ENCODE data around the gene CDRT4. TPM values are rescaled to one million over a fixed set of nuclear protein-coding genes. Genes with fewer than 3 reads are reported as not detected.

The CDRT4 gene
- total RNA-seq, 1 experiment from 2014 or later: 6.2 TPM

- no peak overlapping the region for H3K9ac ChIP-seq (ENCODE audit: low read length)
- intact Hi-C loops (cut with micrococcal nuclease): no loop called here
- BruUV-seq (replicated peaks): no TSS peak
- DNase-seq (ENCODE audit: low read depth, low spot score) (peak; percentile 19), ATAC-seq (peak; percentile 52)
- H3K4me2 ChIP-seq (ENCODE audit: low read length): no peak overlapping the region
- no peaks in the 10 kb centered on the region for H3K9me3 ChIP-seq (ENCODE audit: control insufficient read depth in 1 of 2, insufficient read depth in 1 of 2, low read depth in 1 of 2, low read length in 2 of 2)
- H3K36me3 ChIP-seq (ENCODE audit: control insufficient read depth in 1 of 2, insufficient read depth in 2 of 2, low read length in 2 of 2): no peaks in the 10 kb centered on the region
- ChIA-PET POLR2A (no interaction called here), RAD21 (ENCODE audit: low non-redundant PET in 1 of 2, low total read pairs in 2 of 2, uncharacterized antibody in 2 of 2, unreplicated experiment in 2 of 2) (no interaction called here), CTCF (interaction anchor here (1.7 kb wide), 1 partner anchor 7 kb away, joined by 5 read pairs; no protein-coding TSS in a partner anchor)
- no peaks in the 10 kb centered on the region for H3K79me2 ChIP-seq (ENCODE audit: insufficient read depth, low read length)
- no peak overlapping the region for H3K4me3 ChIP-seq (replicated peaks in 1 of 2; ENCODE audit: low read depth in 1 of 2, low read length in 2 of 2)
- peaks cover 0 to 13% of the 10 kb centered on the region in 2 experiments; a peak in 2 of 4 replicates for H3K4me1 ChIP-seq (ENCODE audit: control insufficient read depth in 1 of 2, insufficient read depth in 2 of 2, low read length in 2 of 2)
- H3K9me2 ChIP-seq (ENCODE audit: insufficient read depth): no peaks in the 10 kb centered on the region
- TF ChIP-seq CEBPB (IDR thresholded peaks at IDR 0.05; ENCODE audit: low read depth) (no peak), POLR2AphosphoS5 (IDR thresholded peaks at IDR 0.05; ENCODE audit: low read depth, low read length) (no peak), ATF3 (IDR thresholded peaks at IDR 0.05) (no peak), SP1 (IDR thresholded peaks at IDR 0.05; ENCODE audit: low read depth) (no peak), FOSL1 (IDR thresholded peaks at IDR 0.05; ENCODE audit: low read depth) (no peak), ZNF274 (IDR thresholded peaks at IDR 0.05; ENCODE audit: low read depth, low read length) (no peak)
- H2AFZ ChIP-seq (ENCODE audit: low read depth, low read length, poor library complexity, severe bottlenecking): no peak overlapping the region
- H3K27me3 ChIP-seq (ENCODE audit: insufficient read depth, low read length): no peaks in the 10 kb centered on the region
- no peak overlapping the region for H3K27ac ChIP-seq (ENCODE audit: low read depth, low read length)
- H4K20me1 ChIP-seq (ENCODE audit: insufficient read depth): no peaks in the 10 kb centered on the region
Observed at GRCh38 chr17:15510361-15510760, 42.9 kb upstream of the CDRT4 start.

- Histone ChIP-seq H3K9me3 (ENCODE audit: control insufficient read depth in 1 of 2, insufficient read depth in 1 of 2, low read depth in 1 of 2, low read length in 2 of 2) (no peaks in the 10 kb centered on the region), H3K4me3 (replicated peaks in 1 of 2; ENCODE audit: low read depth in 1 of 2, low read length in 2 of 2) (no peak overlapping the region), H3K27me3 (ENCODE audit: insufficient read depth, low read length) (no peaks in the 10 kb centered on the region), H3K27ac (ENCODE audit: low read depth, low read length) (no peak overlapping the region), H4K20me1 (ENCODE audit: insufficient read depth) (no peaks in the 10 kb centered on the region), H3K9me2 (ENCODE audit: insufficient read depth) (no peaks in the 10 kb centered on the region), H3K4me2 (ENCODE audit: low read length) (no peak overlapping the region), H3K36me3 (ENCODE audit: control insufficient read depth in 1 of 2, insufficient read depth in 2 of 2, low read length in 2 of 2) (no peaks in the 10 kb centered on the region), H3K4me1 (ENCODE audit: control insufficient read depth in 1 of 2, insufficient read depth in 2 of 2, low read length in 2 of 2) (peaks cover 0 to 13% of the 10 kb centered on the region in 2 experiments; a peak in 2 of 4 replicates), H2AFZ (ENCODE audit: low read depth, low read length, poor library complexity, severe bottlenecking) (no peak overlapping the region), H3K9ac (ENCODE audit: low read length) (no peak overlapping the region), H3K79me2 (ENCODE audit: insufficient read depth, low read length) (no peaks in the 10 kb centered on the region)
- ChIA-PET RAD21 (ENCODE audit: low non-redundant PET in 1 of 2, low total read pairs in 2 of 2, uncharacterized antibody in 2 of 2, unreplicated experiment in 2 of 2) (no interaction called here), CTCF (no interaction called here), POLR2A (no interaction called here)
- ATAC-seq: no peak
- BruUV-seq (replicated peaks): no TSS peak
- no peak for DNase-seq (ENCODE audit: low read depth, low spot score)
- intact Hi-C loops (cut with micrococcal nuclease): no loop called here
- TF ChIP-seq ELF1 (IDR thresholded peaks at IDR 0.05; ENCODE audit: borderline replicate concordance, low read depth) (no peak), ZFX (IDR thresholded peaks at IDR 0.05) (no peak), EGR1 (IDR thresholded peaks at IDR 0.05; ENCODE audit: low read depth) (no peak), CEBPB (IDR thresholded peaks at IDR 0.05; ENCODE audit: low read depth) (no peak), FOSL1 (IDR thresholded peaks at IDR 0.05; ENCODE audit: low read depth) (no peak), SRF (IDR thresholded peaks at IDR 0.05; ENCODE audit: low read depth) (no peak), POLR2AphosphoS5 (IDR thresholded peaks at IDR 0.05; ENCODE audit: low read depth, low read length) (no peak), EZH2 (IDR thresholded peaks at IDR 0.05) (no peak), YY1 (IDR thresholded peaks at IDR 0.05; ENCODE audit: extremely low read depth, insufficient replicate concordance, low read depth, low read length) (no peak), CTCF (IDR thresholded peaks at IDR 0.05 in 2 of 3, conservative IDR thresholded peaks at IDR 0.05 in 1 of 3; ENCODE audit: borderline replicate concordance in 1 of 3, insufficient read depth in 1 of 3, low read depth in 2 of 3, low read length in 2 of 3) (no peak), JUND (IDR thresholded peaks at IDR 0.05) (no peak), POLR2A (IDR thresholded peaks at IDR 0.05; ENCODE audit: borderline replicate concordance, extremely low read depth, insufficient read depth, insufficient read length) (no peak), MAX (IDR thresholded peaks at IDR 0.05) (no peak), ZNF274 (IDR thresholded peaks at IDR 0.05; ENCODE audit: low read depth, low read length) (no peak), CBX3 (IDR thresholded peaks at IDR 0.05; ENCODE audit: low read depth) (no peak), ZBTB33 (IDR thresholded peaks at IDR 0.05; ENCODE audit: extremely low read depth, insufficient replicate concordance, low read length) (no peak)
Observed at GRCh38 chr17:15509095-15509494, 41.7 kb upstream of the CDRT4 start.

Measured in HCT116 (cell line).